HepG2 (cell line): ENCODE measurements around the gene NAA16.

ENCODE experiments used
- CBX2 ChIP-seq, 2 experiments: fragments of 200-600 bp in 1 of 2; sonication (generic); formaldehyde crosslinking in 1 of 2; IDR thresholded peaks; 2 replicates each; pipeline versions ENCODE4 v1.7.0 to v1.8.1; 2018 to 2022; ENCODE audit warnings: low read depth in 2 of 2, low read length in 1 of 2, mild to moderate bottlenecking in 1 of 2, missing genetic modification reagents in 1 of 2
- TAF1 ChIP-seq: sonication (generic); formaldehyde crosslinking; IDR thresholded peaks from 2 replicates; pipeline ENCODE4 v1.4.0; 2020; ENCODE audit warnings: missing genetic modification reagents
- TF ChIP-seq, protein P1 (sequence below), 2 experiments: IDR thresholded peaks; 2 replicates each; pipeline ENCODE4 v1.6.1; 2011 to 2012; ENCODE audit warnings: low read length in 2 of 2, borderline replicate concordance in 1 of 2, low read depth in 1 of 2, mild to moderate bottlenecking in 1 of 2, moderate library complexity in 1 of 2

DNA sequence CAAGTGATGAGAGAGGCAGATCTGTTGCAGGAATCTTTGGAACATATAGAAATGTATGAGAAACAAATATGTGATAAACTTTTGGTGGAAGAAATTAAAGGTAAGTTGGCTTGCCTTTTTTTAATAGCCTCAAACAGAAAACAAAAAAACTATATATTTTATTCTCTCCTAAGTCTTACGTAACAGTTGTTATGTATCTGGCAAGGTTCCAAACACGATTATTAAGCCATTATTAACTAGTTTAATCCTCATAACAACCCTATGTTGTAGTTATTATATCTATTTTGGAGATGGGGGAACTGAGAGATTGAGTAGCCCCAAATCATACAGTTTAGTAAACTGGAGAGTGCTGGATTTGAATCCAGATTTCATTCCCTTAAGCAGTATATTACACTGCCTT lies 14.7 kb downstream of the NAA16 start:
- TF ChIP-seq, protein P1, sequence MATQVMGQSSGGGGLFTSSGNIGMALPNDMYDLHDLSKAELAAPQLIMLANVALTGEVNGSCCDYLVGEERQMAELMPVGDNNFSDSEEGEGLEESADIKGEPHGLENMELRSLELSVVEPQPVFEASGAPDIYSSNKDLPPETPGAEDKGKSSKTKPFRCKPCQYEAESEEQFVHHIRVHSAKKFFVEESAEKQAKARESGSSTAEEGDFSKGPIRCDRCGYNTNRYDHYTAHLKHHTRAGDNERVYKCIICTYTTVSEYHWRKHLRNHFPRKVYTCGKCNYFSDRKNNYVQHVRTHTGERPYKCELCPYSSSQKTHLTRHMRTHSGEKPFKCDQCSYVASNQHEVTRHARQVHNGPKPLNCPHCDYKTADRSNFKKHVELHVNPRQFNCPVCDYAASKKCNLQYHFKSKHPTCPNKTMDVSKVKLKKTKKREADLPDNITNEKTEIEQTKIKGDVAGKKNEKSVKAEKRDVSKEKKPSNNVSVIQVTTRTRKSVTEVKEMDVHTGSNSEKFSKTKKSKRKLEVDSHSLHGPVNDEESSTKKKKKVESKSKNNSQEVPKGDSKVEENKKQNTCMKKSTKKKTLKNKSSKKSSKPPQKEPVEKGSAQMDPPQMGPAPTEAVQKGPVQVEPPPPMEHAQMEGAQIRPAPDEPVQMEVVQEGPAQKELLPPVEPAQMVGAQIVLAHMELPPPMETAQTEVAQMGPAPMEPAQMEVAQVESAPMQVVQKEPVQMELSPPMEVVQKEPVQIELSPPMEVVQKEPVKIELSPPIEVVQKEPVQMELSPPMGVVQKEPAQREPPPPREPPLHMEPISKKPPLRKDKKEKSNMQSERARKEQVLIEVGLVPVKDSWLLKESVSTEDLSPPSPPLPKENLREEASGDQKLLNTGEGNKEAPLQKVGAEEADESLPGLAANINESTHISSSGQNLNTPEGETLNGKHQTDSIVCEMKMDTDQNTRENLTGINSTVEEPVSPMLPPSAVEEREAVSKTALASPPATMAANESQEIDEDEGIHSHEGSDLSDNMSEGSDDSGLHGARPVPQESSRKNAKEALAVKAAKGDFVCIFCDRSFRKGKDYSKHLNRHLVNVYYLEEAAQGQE (IDR thresholded peaks at IDR 0.05; ENCODE audit: borderline replicate concordance in 1 of 2, low read depth in 1 of 2, low read length in 2 of 2) = no peak
- no peak for TF ChIP-seq TAF1 (CRISPR knock-in tag)
- no peak for TF ChIP-seq CBX2 (IDR thresholded peaks at IDR 0.05; ENCODE audit: low read depth, low read length)
- TF ChIP-seq CBX2 (CRISPR knock-in tag; IDR thresholded peaks at IDR 0.05; ENCODE audit: low read depth) = no peak
